HCT116 (cell line): ENCODE results near the gene MACF1.

ENCODE experiments used
- CEBPB ChIP-seq: IDR thresholded peaks from 2 replicates; pipeline ENCODE4 v1.6.1; 2012; ENCODE audit warnings: low read depth
- EGR1 ChIP-seq: IDR thresholded peaks from 2 replicates; pipeline ENCODE4 v1.6.1; 2012; ENCODE audit warnings: low read depth
- RAD21 ChIP-seq: IDR thresholded peaks from 2 replicates; pipeline ENCODE4 v1.6.1; 2012; ENCODE audit warnings: low read depth, mild to moderate bottlenecking
- SIN3A ChIP-seq: IDR thresholded peaks from 2 replicates; pipeline ENCODE4 v1.6.1; 2012; ENCODE audit warnings: low read depth
- TCF7L2 ChIP-seq: IDR thresholded peaks from 2 replicates; pipeline ENCODE4 v1.7.0; 2011; ENCODE audit warnings: borderline replicate concordance, inconsistent platforms; ENCODE audit not compliant: insufficient read depth, insufficient read length; ENCODE audit errors: extremely low read depth
- TF ChIP-seq, protein P1 (sequence below), 3 experiments: fragments of 200-600 bp in 1 of 3; sonication (generic) in 1 of 3; IDR thresholded peaks in 2 of 3; conservative IDR thresholded peaks in 1 of 3; 2 replicates each; pipeline ENCODE4 v1.5.1; 2012 to 2017; ENCODE audit warnings: low read depth in 2 of 3, low read length in 2 of 3, antibody characterized with exemption in 1 of 3, borderline replicate concordance in 1 of 3, control low read depth in 1 of 3, mild to moderate bottlenecking in 1 of 3, mixed read lengths in 1 of 3, mixed run types in 1 of 3, moderate library complexity in 1 of 3; ENCODE audit not compliant: insufficient read depth in 1 of 3

DNA sequence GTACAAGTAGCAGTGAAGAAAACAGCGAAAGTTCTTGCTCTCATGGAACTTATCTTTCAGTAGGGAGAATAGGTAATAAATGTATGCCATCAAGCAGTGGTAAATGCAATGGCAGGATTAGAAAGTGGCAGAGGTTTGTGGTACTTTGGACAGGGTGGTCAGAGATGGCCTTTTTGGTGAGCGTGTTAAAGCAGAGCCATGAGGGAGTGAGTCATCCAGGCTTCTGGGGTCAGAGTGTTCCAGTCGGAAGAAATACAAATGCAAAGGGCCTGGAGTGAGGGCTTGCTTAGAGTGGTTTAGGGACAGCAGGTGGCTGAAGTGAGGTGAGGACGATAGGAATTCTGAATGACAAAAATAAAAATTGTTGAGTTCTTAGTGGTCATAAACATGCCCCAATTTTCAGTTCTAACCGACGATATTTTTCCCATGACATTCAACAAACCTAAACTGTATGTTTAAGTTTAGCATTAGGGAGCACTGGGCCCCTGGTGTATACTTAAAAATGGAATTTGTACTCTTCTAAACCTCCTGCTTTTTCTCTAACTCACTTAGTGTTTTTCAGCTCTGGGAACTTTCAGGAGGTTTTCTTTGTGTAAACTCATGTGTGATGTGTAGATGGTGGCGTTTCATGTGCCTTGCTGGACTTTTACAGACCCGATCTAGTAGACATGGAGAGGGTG lies 78.2 kb downstream of the MACF1 start:
- TF ChIP-seq TCF7L2: no peak
- no peak for TF ChIP-seq SIN3A
- TF ChIP-seq, protein P1, sequence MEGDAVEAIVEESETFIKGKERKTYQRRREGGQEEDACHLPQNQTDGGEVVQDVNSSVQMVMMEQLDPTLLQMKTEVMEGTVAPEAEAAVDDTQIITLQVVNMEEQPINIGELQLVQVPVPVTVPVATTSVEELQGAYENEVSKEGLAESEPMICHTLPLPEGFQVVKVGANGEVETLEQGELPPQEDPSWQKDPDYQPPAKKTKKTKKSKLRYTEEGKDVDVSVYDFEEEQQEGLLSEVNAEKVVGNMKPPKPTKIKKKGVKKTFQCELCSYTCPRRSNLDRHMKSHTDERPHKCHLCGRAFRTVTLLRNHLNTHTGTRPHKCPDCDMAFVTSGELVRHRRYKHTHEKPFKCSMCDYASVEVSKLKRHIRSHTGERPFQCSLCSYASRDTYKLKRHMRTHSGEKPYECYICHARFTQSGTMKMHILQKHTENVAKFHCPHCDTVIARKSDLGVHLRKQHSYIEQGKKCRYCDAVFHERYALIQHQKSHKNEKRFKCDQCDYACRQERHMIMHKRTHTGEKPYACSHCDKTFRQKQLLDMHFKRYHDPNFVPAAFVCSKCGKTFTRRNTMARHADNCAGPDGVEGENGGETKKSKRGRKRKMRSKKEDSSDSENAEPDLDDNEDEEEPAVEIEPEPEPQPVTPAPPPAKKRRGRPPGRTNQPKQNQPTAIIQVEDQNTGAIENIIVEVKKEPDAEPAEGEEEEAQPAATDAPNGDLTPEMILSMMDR (IDR thresholded peaks at IDR 0.05 in 2 of 3, conservative IDR thresholded peaks at IDR 0.05 in 1 of 3; ENCODE audit: borderline replicate concordance in 1 of 3, insufficient read depth in 1 of 3, low read depth in 2 of 3, low read length in 2 of 3): no peak
- TF ChIP-seq EGR1: no peak
- TF ChIP-seq RAD21: no peak
- no peak for TF ChIP-seq CEBPB
